ENCODE results near the gene TMX1.

Gene TMX1

DNA sequence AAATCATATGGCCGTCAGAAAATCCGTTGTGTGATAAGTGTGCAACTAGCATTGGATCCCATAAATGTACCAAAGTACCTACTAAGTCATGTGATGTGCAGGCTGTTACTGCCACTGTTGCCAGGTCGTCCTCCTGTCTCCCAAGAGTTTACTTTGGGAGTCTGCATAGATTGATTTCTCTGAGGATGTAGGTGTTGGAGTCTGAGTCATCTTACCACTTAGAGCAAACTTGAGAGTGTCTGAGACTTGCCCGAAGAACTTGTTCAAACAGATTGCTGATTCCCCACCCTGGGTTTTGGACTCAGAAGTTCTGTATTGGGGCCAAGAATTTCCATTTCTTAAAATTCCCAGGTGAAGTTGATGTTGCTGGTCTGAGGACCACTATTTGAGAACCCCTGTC is 11.4 kb downstream of the TMX1 start:
- Histone ChIP-seq H3K36me3 (ENCODE audit: insufficient read depth, low read length) (peaks cover 84% of the 10 kb centered on the region), H2AFZ (ENCODE audit: low read depth, low read length) (no peak overlapping the region), H3K9me3 (ENCODE audit: low read length) (no peaks in the 10 kb centered on the region)

DNA sequence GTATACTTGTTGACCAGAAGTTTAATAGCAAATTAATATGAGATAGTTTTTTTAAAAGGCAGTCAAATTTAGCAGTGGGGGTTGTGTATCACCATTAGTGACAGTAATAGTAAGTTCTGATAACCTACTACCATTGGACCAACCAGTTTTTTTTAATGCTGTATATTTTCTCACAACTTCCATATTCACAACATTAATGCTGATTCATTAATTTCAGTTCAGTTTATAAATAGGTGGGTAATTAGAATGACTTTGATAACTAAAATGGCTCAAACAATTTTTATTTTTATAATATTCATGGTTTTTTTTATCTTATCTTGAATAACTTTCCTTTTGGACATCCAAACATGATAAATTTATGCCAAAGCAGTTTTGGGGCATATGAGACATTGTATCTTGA is 13.8 kb downstream of the TMX1 start:
- Histone ChIP-seq H3K4me3 (ENCODE audit: low read length) (no peak overlapping the region), H3K27me3 (ENCODE audit: insufficient read depth, low read length) (no peaks in the 10 kb centered on the region), H3K36me3 (ENCODE audit: insufficient read depth, low read length) (peaks cover 83% of the 10 kb centered on the region), H3K4me1 (ENCODE audit: insufficient read depth, low read length) (no peaks in the 10 kb centered on the region), H3K9me3 (ENCODE audit: low read length) (peaks cover 5% of the 10 kb centered on the region), H2AFZ (ENCODE audit: low read depth, low read length) (no peak overlapping the region)

More for the DNA sequence above, 11.4 kb downstream of the TMX1 start:
- Histone ChIP-seq H3K27me3 (ENCODE audit: insufficient read depth, low read length) (no peaks in the 10 kb centered on the region), H3K4me3 (ENCODE audit: low read length) (no peak overlapping the region), H3K4me1 (ENCODE audit: insufficient read depth, low read length) (no peaks in the 10 kb centered on the region)

DNA sequence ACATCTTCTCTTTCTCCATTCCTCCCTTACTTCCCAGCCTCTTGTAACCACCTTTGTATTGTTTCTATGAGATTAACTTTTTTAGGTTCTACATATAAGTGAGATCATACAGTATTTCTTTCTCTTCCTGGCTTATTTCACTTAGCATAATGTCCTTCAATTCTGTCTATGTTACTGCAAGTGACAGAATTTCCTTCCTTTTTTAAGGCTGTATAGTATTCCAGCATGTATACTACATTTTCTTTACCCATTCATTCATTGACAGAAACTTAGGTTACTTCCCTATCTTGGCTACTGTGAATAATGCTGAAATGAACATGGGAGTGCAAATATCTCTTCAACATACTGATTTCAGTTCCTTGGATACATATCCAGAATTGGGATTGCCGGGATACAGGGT is 18.2 kb downstream of the TMX1 start:
- Histone ChIP-seq H3K27me3 (ENCODE audit: insufficient read depth, low read length) (no peaks in the 10 kb centered on the region), H3K4me3 (ENCODE audit: low read length) (no peak overlapping the region), H2AFZ (ENCODE audit: low read depth, low read length) (no peak overlapping the region), H3K36me3 (ENCODE audit: insufficient read depth, low read length) (peaks cover 44% of the 10 kb centered on the region), H3K4me1 (ENCODE audit: insufficient read depth, low read length) (no peaks in the 10 kb centered on the region), H3K9me3 (ENCODE audit: low read length) (peaks cover 5% of the 10 kb centered on the region)

DNA sequence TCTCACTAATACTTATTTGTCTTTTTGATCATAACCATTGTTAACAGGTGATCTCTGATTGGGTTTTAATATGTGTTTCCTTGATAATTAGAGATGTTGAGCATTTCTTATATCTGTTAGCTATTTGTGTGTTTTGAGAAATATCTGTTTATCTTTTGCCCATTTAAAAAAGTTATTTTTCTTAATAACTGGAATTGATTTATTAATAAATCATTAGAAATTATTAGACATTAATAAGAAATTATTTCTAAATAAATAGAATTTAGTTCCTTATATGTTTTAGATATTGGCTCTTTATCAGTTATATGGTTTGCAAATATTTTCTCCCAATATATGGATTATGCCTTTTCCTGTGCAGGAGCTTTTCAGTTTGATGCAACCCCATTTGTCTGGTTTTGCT is 18.7 kb downstream of the TMX1 start:
- H3K27me3 ChIP-seq (ENCODE audit: insufficient read depth, low read length), result no peaks in the 10 kb centered on the region
- H2AFZ ChIP-seq (ENCODE audit: low read depth, low read length), result no peak overlapping the region
- H3K36me3 ChIP-seq (ENCODE audit: insufficient read depth, low read length), result peaks cover 39% of the 10 kb centered on the region
- H3K4me3 ChIP-seq (ENCODE audit: low read length), result no peak overlapping the region
- H3K9me3 ChIP-seq (ENCODE audit: low read length), result peaks cover 5% of the 10 kb centered on the region
- no peaks in the 10 kb centered on the region for H3K4me1 ChIP-seq (ENCODE audit: insufficient read depth, low read length)

DNA sequence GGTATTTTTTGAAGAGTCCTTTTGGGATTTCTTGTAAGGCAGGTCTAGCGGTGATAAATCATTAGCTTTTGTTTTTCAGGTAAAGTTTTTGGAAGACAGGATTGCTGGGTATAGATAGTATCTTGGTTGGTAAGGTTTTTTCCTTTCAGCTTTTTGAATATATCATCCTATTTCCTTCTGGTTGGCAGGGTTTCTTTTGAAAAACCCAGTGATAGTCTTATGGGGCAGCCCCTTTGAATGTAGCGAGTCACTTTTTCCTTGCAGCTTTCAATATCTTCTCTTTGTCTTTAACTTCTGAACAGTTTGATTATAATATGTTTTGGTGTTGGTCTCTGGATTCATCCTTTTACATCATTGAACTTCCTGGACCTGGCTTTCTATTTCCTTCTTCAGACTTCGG is 20.2 kb downstream of the TMX1 start:
- H3K36me3 ChIP-seq (ENCODE audit: insufficient read depth, low read length), result peaks cover 29% of the 10 kb centered on the region
- peaks cover 5% of the 10 kb centered on the region for H3K9me3 ChIP-seq (ENCODE audit: low read length)
- H3K27me3 ChIP-seq (ENCODE audit: insufficient read depth, low read length), result no peaks in the 10 kb centered on the region
- H2AFZ ChIP-seq (ENCODE audit: low read depth, low read length), result no peak overlapping the region
- no peak overlapping the region for H3K4me3 ChIP-seq (ENCODE audit: low read length)
- H3K4me1 ChIP-seq (ENCODE audit: insufficient read depth, low read length), result no peaks in the 10 kb centered on the region

DNA sequence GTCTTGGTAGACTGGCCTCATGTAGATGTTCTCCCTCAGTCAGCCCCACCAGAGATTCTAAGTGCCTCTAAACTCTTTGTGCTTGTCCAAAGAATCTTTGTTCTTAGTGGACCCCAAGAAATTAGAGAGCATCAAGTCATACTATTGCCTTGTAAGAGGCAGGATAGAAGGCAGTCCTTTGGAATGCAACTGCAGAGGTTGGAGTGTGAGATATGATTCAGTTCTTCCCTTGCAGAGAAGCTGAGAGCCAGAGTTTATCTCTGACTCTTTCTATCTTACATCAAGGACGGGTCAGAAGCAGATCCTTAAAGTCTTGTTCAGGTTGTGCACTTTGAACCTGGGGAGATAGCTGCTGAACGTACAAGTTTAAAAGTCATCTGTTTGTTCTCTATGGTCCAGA is 21.1 kb downstream of the TMX1 start:
- Histone ChIP-seq H3K4me3 (ENCODE audit: low read length) (no peak overlapping the region), H3K4me1 (ENCODE audit: insufficient read depth, low read length) (no peaks in the 10 kb centered on the region), H3K36me3 (ENCODE audit: insufficient read depth, low read length) (peaks cover 22% of the 10 kb centered on the region), H3K9me3 (ENCODE audit: low read length) (peaks cover 5% of the 10 kb centered on the region), H3K27me3 (ENCODE audit: insufficient read depth, low read length) (no peaks in the 10 kb centered on the region), H2AFZ (ENCODE audit: low read depth, low read length) (no peak overlapping the region)

DNA sequence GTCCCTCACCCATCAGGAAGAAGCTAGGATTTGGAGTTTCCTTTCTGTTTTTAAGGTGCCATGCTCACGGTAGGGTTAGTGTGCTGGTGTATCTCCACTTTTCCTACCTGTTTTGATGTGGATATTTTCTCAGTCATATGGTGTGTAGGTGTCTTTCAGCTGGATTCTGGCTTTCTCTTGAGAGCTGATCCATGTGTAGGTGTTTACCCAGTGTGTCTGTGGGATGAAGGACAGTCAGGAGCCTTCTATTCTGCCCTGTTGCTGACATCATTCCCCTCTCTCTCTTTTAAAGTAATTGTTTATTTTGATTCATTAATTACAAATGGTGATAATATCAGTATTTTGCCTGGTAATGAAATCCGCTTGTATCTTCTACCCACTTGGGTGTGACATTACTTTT is 22.8 kb downstream of the TMX1 start:
- H3K4me1 ChIP-seq (ENCODE audit: insufficient read depth, low read length), result no peaks in the 10 kb centered on the region
- H3K36me3 ChIP-seq (ENCODE audit: insufficient read depth, low read length), result peaks cover 10% of the 10 kb centered on the region
- no peak overlapping the region for H3K4me3 ChIP-seq (ENCODE audit: low read length)
- no peaks in the 10 kb centered on the region for H3K27me3 ChIP-seq (ENCODE audit: insufficient read depth, low read length)
- no peak overlapping the region for H2AFZ ChIP-seq (ENCODE audit: low read depth, low read length)
- H3K9me3 ChIP-seq (ENCODE audit: low read length), result peaks cover 5% of the 10 kb centered on the region

DNA sequence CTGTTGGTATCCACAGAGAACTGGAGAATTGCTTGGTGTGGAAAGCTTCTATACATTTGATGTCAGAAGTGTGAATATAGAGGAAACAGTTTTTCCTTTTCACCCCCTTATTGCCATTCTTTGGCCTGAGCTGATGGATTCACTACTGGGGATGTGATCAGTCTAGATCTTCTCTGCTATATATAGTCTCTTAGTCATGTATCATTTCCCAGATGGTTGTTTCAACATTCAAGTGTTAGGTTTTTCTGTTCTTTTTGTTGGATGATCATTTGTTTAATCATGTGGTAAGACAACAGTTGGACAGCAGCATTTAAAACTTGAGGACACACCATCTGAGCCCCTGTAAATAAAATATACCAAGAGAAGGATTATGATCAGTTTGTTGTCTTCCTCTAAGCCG is 29.6 kb downstream of the TMX1 start:
- Histone ChIP-seq H3K4me3 (ENCODE audit: low read length) (no peak overlapping the region), H3K36me3 (ENCODE audit: insufficient read depth, low read length) (no peaks in the 10 kb centered on the region), H3K27me3 (ENCODE audit: insufficient read depth, low read length) (no peaks in the 10 kb centered on the region), H2AFZ (ENCODE audit: low read depth, low read length) (no peak overlapping the region), H3K4me1 (ENCODE audit: insufficient read depth, low read length) (no peaks in the 10 kb centered on the region), H3K9me3 (ENCODE audit: low read length) (no peaks in the 10 kb centered on the region)

DNA sequence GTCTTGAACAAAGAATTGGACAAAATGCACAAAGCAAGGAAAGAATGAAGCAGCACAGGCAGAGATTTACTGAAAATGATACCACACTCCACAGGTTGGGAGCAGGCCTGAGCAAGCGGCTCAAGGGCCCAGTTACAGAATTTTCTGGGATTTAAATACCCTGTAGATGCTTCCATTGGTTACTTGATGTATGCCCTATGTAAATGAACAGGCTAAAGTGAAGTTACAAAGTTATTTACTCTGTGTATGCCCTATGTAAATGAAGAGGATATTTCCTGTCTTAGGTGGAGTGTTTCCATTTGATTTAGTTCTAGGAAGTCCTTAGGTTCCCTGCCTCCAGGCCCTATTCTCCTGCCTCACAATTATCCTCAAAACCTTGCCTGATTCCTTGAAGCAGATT is 36.6 kb downstream of the TMX1 start:
- Histone ChIP-seq H3K9me3 (ENCODE audit: low read length) (no peaks in the 10 kb centered on the region), H3K4me3 (ENCODE audit: low read length) (no peak overlapping the region), H3K27me3 (ENCODE audit: insufficient read depth, low read length) (no peaks in the 10 kb centered on the region), H3K4me1 (ENCODE audit: insufficient read depth, low read length) (no peaks in the 10 kb centered on the region), H2AFZ (ENCODE audit: low read depth, low read length) (no peak overlapping the region), H3K36me3 (ENCODE audit: insufficient read depth, low read length) (no peaks in the 10 kb centered on the region)

DNA sequence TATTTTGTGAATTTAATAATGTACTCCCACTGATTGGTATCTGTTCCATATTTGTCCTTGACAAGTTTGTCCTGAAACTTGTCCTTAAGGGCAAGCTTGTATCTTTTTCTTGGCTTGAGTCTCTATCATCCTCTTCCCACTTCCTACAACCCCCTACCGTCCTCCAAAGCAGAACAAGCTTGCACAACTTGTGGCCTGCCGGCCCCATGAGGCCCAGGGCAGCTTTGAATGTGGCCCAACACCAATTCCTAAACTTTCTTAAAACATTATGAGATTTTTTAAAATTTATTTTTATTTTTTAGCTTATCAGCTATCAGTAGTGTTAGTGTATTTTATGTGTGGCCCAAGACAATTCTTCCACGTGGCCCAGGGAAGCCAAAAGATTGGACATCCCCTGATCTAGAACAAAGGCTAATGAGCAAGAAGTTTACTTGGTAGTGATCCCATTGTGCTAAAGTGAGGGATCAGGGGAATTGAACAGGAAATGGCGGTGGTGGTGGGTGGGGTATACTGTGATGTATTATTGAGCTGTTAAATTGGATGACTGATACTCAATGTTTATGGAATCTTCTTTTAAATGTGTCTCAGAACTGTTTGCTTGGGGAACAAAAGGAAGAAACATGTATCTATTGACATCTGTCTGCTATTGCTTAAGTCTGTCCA is 37.8 kb downstream of the TMX1 start:
- Histone ChIP-seq H3K4me3 (ENCODE audit: low read length) (no peak overlapping the region), H3K36me3 (ENCODE audit: insufficient read depth, low read length) (no peaks in the 10 kb centered on the region), H3K9me3 (ENCODE audit: low read length) (no peaks in the 10 kb centered on the region), H3K27me3 (ENCODE audit: insufficient read depth, low read length) (no peaks in the 10 kb centered on the region), H2AFZ (ENCODE audit: low read depth, low read length) (no peak overlapping the region), H3K4me1 (ENCODE audit: insufficient read depth, low read length) (peaks cover 2% of the 10 kb centered on the region)

DNA sequence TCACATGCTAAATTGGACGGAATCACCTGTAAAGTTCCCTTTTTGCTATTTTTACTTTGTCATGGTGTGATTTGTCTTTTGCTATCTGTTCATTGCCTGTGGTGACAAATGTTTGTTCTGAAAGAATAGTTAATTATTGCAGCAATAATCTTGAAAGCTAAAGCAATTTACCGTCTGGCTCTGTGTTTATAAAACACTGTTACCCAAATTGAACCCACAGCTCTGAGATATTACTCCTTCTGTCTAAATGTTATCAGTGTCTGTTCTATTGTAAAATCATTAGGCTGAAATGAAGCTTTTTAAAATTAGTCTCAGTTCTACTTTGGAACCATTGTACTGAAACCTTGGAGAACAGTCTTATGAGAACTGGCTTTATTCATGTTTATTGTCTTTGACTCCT is 42.5 kb downstream of the TMX1 start:
- no peaks in the 10 kb centered on the region for H3K9me3 ChIP-seq (ENCODE audit: low read length)
- no peaks in the 10 kb centered on the region for H3K27me3 ChIP-seq (ENCODE audit: insufficient read depth, low read length)
- H3K36me3 ChIP-seq (ENCODE audit: insufficient read depth, low read length), result no peaks in the 10 kb centered on the region
- H3K4me1 ChIP-seq (ENCODE audit: insufficient read depth, low read length), result peaks cover 2% of the 10 kb centered on the region
- H2AFZ ChIP-seq (ENCODE audit: low read depth, low read length), result no peak overlapping the region
- H3K4me3 ChIP-seq (ENCODE audit: low read length), result no peak overlapping the region

DNA sequence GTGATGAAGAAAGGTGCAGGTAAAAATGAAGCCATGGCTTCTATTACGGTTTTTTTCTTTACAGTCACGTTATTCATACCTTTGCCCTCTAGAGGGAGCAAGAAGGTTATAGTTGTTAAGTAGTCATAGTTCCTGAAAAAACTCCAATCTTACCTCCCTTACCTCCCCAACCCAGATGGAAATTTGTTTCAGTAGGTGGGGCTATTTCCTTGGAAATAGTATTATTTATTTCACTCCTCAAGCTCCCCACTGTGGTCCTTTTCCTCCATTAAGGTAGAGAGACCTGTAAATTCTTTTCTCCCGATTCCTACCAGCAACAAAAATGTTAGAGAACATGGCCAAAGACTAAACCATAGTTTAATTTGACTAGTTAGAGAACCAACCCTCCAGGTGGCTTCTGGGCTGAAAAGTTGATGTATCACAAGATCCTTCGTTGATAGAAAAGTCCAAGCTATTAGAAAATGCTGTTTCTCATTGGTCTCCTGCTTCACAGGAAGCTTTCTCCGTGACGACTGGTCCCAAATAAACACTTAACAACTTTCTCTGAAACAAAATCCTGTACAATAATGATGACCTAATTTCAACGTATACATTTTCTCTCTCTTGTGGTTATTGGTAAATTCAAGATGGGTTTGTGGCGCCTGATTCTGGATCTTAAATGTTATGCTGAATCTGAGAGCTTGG is 43.5 kb downstream of the TMX1 start:
- Histone ChIP-seq H3K36me3 (ENCODE audit: insufficient read depth, low read length) (no peaks in the 10 kb centered on the region), H2AFZ (ENCODE audit: low read depth, low read length) (no peak overlapping the region), H3K9me3 (ENCODE audit: low read length) (no peaks in the 10 kb centered on the region), H3K4me1 (ENCODE audit: insufficient read depth, low read length) (peaks cover 2% of the 10 kb centered on the region), H3K27me3 (ENCODE audit: insufficient read depth, low read length) (no peaks in the 10 kb centered on the region), H3K4me3 (ENCODE audit: low read length) (no peak overlapping the region)

DNA sequence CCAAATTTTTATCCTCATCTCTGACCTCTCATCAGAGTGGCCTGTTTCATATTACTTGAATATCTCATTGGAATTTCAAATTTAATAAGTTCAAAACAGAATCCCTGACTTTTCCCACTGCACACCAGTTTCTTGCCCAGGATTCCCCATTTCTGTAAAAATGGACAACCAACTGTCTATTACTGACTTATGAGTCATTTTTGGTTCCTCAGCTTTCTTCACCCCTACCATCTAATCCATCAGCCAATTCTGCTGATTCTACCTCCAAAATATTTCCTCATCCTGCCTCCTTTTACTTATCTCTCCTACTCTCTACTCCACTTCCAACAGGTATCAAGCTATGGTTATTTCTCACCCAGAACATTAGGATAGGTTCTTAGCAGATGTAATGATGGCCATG is 44.2 kb downstream of the TMX1 start:
- Histone ChIP-seq H3K36me3 (ENCODE audit: insufficient read depth, low read length) (no peaks in the 10 kb centered on the region), H3K27me3 (ENCODE audit: insufficient read depth, low read length) (no peaks in the 10 kb centered on the region), H2AFZ (ENCODE audit: low read depth, low read length) (no peak overlapping the region), H3K4me1 (ENCODE audit: insufficient read depth, low read length) (peaks cover 2% of the 10 kb centered on the region), H3K4me3 (ENCODE audit: low read length) (no peak overlapping the region), H3K9me3 (ENCODE audit: low read length) (no peaks in the 10 kb centered on the region)

DNA sequence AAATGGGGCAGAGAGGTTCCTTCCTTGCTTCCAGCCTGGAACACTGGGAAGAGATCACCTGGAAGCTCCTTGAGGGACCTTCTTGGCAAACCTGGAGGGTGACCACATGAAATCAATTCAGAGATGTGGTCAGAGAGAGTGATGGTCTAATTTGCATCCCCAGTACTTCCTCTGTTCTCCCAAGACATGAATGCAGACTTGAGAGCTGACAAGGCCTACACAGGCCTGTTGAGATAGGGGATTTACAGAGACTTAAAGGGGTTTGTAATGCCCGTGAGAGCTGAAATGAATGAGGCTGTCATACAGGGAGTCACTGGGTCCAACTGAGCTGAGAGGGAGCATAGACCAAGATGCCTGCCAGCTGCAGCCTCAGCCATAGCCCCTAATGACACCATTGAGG is 45.1 kb downstream of the TMX1 start:
- no peak overlapping the region for H3K4me3 ChIP-seq (ENCODE audit: low read length)
- H2AFZ ChIP-seq (ENCODE audit: low read depth, low read length), result no peak overlapping the region
- no peaks in the 10 kb centered on the region for H3K27me3 ChIP-seq (ENCODE audit: insufficient read depth, low read length)
- H3K9me3 ChIP-seq (ENCODE audit: low read length), result no peaks in the 10 kb centered on the region
- peaks cover 2% of the 10 kb centered on the region for H3K4me1 ChIP-seq (ENCODE audit: insufficient read depth, low read length)
- H3K36me3 ChIP-seq (ENCODE audit: insufficient read depth, low read length), result no peaks in the 10 kb centered on the region

Measured in neuron (in vitro differentiated cells).